ENCODE results near the gene ADAT2.

ADAT2 gene

GRCh38 chr6:143450453-143451371, at the start of gene ADAT2, which contains the start of gene PEX3:
Gene ADAT2 (minus strand): TSS chr6:143450695. CDS start chr6:143450658, 37 bp downstream.
Gene PEX3 (plus strand): TSS chr6:143450805. CDS start chr6:143451043, 238 bp downstream.
- in situ Hi-C loops (cut with HindIII; ENCODE audit: low sequenced_read_pairs), result no loop called here
- no peak for TF ChIP-seq CTCF (IDR thresholded peaks at IDR 0.05; ENCODE audit: low read depth, low read length)
- DNase-seq (ENCODE audit: low read depth, low spot score), result peak; percentile 97
- peak within 1 kb of the TSS; percentile 93 for H3K4me3 ChIP-seq (ENCODE audit: low read depth, low read length)

- in situ Hi-C loops (cut with HindIII; ENCODE audit: low sequenced_read_pairs), result no loop called here
- no peak for TF ChIP-seq CTCF (IDR thresholded peaks at IDR 0.05; ENCODE audit: low read depth, low read length)
- no peak overlapping the region for H3K4me3 ChIP-seq (ENCODE audit: low read depth, low read length)
- no peak for DNase-seq (ENCODE audit: low read depth, low spot score)
Measured at GRCh38 chr6:143498428-143498827, 47.9 kb upstream of the ADAT2 start.

DNA sequence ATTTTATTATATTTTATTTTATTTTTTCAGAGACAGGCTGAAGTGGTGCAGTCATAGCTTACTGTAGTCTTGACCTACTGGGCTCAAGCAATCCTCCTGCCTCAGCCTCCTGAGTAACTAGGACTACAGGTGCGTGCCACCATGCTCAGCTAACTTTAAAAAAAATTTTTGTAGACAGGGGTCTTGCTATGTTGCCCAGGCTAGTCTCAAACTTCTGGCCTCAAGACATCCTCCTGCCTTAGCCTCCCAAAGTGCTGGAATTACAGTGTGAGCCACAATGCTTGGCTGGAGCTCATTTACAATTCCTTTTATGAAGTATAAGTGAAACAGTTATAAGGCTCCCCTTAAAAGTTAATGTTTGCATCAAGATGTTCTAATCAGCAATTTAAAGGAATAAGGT, 46.5 kb upstream of the ADAT2 start:
- DNase-seq (ENCODE audit: low read depth, low spot score), result no peak
- no peak overlapping the region for H3K4me3 ChIP-seq (ENCODE audit: low read depth, low read length)
- no peak for TF ChIP-seq CTCF (IDR thresholded peaks at IDR 0.05; ENCODE audit: low read depth, low read length)
- in situ Hi-C loops (cut with HindIII; ENCODE audit: low sequenced_read_pairs), result no loop called here

GRCh38 chr6:143490775-143491174, 40.3 kb upstream of the ADAT2 start:
- no peak for DNase-seq (ENCODE audit: low read depth, low spot score)
- no peak for TF ChIP-seq CTCF (IDR thresholded peaks at IDR 0.05; ENCODE audit: low read depth, low read length)
- in situ Hi-C loops (cut with HindIII; ENCODE audit: low sequenced_read_pairs), result no loop called here
- H3K4me3 ChIP-seq (ENCODE audit: low read depth, low read length), result no peak overlapping the region

GRCh38 chr6:143490244-143490643, 39.7 kb upstream of the ADAT2 start:
- no peak for TF ChIP-seq CTCF (IDR thresholded peaks at IDR 0.05; ENCODE audit: low read depth, low read length)
- H3K4me3 ChIP-seq (ENCODE audit: low read depth, low read length), result no peak overlapping the region
- no peak for DNase-seq (ENCODE audit: low read depth, low spot score)
- in situ Hi-C loops (cut with HindIII; ENCODE audit: low sequenced_read_pairs), result no loop called here

- no peak for DNase-seq (ENCODE audit: low read depth, low spot score)
- no peak for TF ChIP-seq CTCF (IDR thresholded peaks at IDR 0.05; ENCODE audit: low read depth, low read length)
- no peak overlapping the region for H3K4me3 ChIP-seq (ENCODE audit: low read depth, low read length)
- in situ Hi-C loops (cut with HindIII; ENCODE audit: low sequenced_read_pairs), result no loop called here
Measured at GRCh38 chr6:143486752-143487151, 36.3 kb upstream of the ADAT2 start.

Measured in astrocyte of the spinal cord (primary cell).